GM12872 (cell line): ENCODE data around the gene PFN1.

Experiments
- CTCF ChIP-seq: IDR thresholded peaks from 3 replicates; pipeline ENCODE4 v1.5.1; 2011; ENCODE audit warnings: low read depth, mild to moderate bottlenecking, low read length, moderate library complexity; ENCODE audit not compliant: insufficient read depth

PFN1 gene

DNA sequence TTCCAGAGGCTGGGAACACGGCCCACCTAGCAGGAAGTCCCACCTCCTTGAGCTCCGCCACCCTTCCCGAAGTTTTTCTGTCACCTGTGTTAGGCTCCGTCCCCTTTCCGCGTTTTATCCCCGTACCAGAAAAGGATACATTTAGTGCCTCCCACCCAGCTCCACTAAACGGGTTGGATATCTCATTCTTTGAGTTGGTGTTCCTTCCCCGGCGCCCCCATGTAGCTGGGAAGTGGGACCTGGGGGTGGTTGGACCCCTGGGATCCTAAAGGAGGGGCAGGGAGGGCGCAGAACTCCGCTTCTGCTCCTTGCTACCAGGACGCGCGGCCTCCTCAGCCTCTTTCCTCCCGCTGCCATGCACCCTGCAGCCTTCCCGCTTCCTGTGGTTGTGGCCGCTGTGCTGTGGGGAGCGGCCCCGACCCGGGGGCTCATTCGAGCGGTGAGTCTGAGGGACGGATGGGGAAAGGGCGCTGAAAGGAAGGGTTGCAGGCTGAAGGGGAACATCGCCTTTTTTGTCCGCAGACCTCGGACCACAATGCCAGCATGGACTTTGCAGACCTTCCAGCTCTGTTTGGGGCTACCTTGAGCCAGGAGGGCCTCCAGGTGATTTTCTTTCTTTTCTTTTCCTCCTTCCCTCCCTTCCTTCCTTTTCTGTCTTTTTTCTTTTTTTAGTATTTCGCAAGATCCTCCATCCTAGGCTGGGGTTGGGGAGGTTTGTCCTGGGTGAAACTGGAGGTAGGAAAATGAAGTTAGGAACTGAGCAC lies 7.6 kb downstream of the PFN1 start:
- TF ChIP-seq CTCF, result no peak

DNA sequence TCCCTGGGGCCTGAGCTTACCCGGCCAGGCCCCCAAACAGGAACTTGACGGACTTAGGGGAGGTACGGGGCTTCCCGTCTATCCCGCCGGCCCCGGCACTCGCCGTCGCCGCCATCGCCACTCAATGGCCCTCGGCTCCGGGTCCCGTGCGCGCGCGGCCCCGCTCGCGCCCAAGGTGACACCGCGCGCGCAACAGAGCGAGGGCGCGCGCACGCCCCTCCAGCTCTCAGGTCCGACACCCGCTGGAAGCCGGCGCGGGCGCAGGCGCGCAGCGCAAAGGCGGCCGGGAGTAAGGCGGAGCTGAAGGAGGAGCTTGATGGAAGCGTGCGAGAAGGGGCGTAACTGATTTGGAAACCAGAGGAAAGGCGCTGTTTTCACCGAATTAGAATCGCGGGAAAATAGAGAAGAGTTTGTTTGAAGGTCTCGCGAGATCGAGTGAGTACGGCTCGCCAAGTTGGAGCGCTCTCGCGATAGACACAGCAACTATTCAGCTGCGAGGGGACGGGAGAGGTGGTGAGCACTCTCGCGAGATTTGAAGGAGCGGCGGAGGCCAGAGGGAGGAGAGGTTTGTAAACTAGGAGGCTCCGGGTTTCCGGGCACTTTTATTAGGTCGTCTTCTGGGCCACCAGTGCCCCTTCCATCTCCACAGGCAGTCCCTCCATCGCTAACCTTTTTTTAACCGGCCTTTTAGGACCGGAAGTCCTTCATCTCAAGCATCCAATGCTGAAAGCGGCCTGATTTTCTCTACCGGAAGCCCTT lies 8.4 kb downstream of the PFN1 start, which contains the start of the genes RNF167 and SLC25A11:
RNF167 (plus strand) TSS at position 473 of the 759 bp plus-strand sequence. CDS start 642 bp downstream, outside the sequence.
SLC25A11 (minus strand) TSS at position 251 of the 759 bp plus-strand sequence; CDS start at position 115, 136 bp downstream.
- no peak for TF ChIP-seq CTCF

GRCh38 chr17:4939546-4939795 lies 8.9 kb downstream of the PFN1 start:
- no peak for TF ChIP-seq CTCF

- TF ChIP-seq CTCF, result no peak
Measured at GRCh38 chr17:4938688-4939545, 9.4 kb downstream of the PFN1 start.

DNA sequence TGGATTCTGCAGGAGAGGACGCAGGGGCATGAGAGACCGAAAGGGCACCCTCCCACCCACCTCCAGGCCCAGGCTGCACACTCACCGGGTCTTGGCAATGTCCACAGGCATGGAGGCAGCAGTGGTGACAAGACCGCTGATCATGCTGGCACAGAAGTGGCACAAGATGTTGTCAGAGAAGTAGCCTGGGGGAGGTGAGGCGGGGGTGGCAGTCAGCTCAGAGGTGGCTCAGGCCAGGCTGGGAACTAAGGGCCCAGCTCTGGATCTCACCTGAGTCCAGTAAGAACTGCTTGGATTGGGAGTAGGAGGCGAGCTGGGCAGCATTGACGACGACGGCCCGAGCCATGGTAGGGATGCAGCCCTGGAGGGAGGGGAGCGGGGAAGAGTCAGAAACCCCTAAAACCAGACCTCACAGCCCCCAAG lies 10.2 kb downstream of the PFN1 start:
- no peak for TF ChIP-seq CTCF

GRCh38 chr17:4937553-4937952 lies 10.8 kb downstream of the PFN1 start:
- TF ChIP-seq CTCF, result no peak

GRCh38 chr17:4936436-4936835 lies 11.9 kb downstream of the PFN1 start:
- TF ChIP-seq CTCF, result no peak
